Stimulated activated naive CD4-positive, alpha-beta T cell treated with Interleukin-2 at 50 U/mL for 16 hours (primary cell): ENCODE data around the gene SLC25A47.

Experiments used
- DNase-seq: peaks from one replicate; lab custom pipeline; 2025; lab: John Stamatoyannopoulos, UW

SLC25A47 gene

GRCh38 chr14:100375963-100376735, 53.0 kb downstream of the SLC25A47 start, which contains the start of gene WDR25:
WDR25 (plus strand) TSS chr14:100376485.
- DNase-seq: peak; percentile 93

GRCh38 chr14:100376751-100377171, 53.6 kb downstream of the SLC25A47 start:
- no peak for DNase-seq
